Immature natural killer cell (primary cell): ENCODE results near the gene ZXDC. TPM values are rescaled to one million over a fixed set of nuclear protein-coding genes. Genes with fewer than 3 reads are reported as not detected.

Experiments
- DNase-seq, 3 donors: peaks; one replicate each; pipeline ENCODE4 v3.0.0; 2022; ENCODE audit warnings: mixed read lengths in 1 of 3
- H3K27ac Mint-ChIP-seq, 6 donors: one replicate each; pipeline ENCODE4 v1.8.0; 2020; ENCODE audit warnings: mixed read lengths in 6 of 6, mild to moderate bottlenecking in 5 of 6, inconsistent platforms in 4 of 6, moderate library complexity in 3 of 6
- H3K27me3 Mint-ChIP-seq, 3 donors: one replicate each; pipeline ENCODE4 v1.8.0; 2020 to 2021; ENCODE audit warnings: low read depth in 3 of 3, mild to moderate bottlenecking in 3 of 3, mixed read lengths in 3 of 3, moderate library complexity in 3 of 3, inconsistent platforms in 1 of 3
- H3K36me3 Mint-ChIP-seq, 3 donors: one replicate each; pipeline ENCODE4 v1.8.0; 2020; ENCODE audit warnings: mixed read lengths in 3 of 3, inconsistent platforms in 2 of 3, mild to moderate bottlenecking in 2 of 3
- H3K4me1 Mint-ChIP-seq, 2 donors: one replicate each; pipeline ENCODE4 v1.8.0; 2020; ENCODE audit warnings: inconsistent platforms in 2 of 2, mild to moderate bottlenecking in 2 of 2, mixed read lengths in 2 of 2, moderate library complexity in 1 of 2
- H3K4me3 Mint-ChIP-seq, 5 donors: one replicate each; pipeline ENCODE4 v1.8.0; 2020; ENCODE audit warnings: mild to moderate bottlenecking in 5 of 5, mixed read lengths in 5 of 5, inconsistent platforms in 3 of 5, moderate library complexity in 3 of 5
- H3K9me3 Mint-ChIP-seq, 6 donors: one replicate each; pipeline ENCODE4 v1.8.0; 2020; ENCODE audit warnings: mild to moderate bottlenecking in 6 of 6, mixed read lengths in 6 of 6, inconsistent platforms in 4 of 6, moderate library complexity in 3 of 6
- polyA plus RNA-seq, 3 donors: library from polyadenylated mRNA; unstranded; fragments of 300-500 nt; fragmentation: Illumina TruSeq; gene quantifications; one replicate each; pipeline ENCODE4 v1.2.3, GENCODE V29; 2021

ZXDC gene
- polyA plus RNA-seq, 3 donors from 2014 or later, result 9.6 to 17.2 (median 11.8) TPM

DNA sequence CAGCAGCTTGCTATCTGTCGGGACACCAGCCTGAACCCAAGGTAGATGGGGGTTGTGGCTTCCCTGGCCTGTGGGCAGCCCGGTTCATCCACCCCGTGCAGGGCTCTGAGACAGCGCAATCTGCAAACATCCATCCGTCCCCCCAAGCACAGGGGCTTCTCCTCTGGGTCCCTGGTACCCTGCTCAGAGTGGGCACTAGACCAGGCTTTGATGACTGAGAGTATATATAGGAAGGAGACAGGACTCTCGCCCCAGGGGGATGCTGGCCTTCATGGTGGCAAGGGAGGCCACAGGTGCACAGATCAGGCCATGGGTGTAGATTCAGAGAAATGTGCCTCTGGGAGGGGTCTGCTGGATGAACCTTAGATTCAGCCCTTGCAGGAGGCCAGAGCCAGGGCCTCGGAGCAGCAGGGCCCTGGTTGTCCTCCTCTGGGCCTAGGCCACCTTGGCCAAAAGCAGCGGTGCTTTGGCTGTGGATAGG lies 40.7 kb downstream of the ZXDC start:
- Mint-ChIP-seq H3K27me3 (peaks cover 0 to 5% (median 0%) of the 10 kb centered on the region in 3 donors), H3K27ac (no peak overlapping the region), H3K4me1 (no peaks in the 10 kb centered on the region), H3K4me3 (no peak overlapping the region), H3K36me3 (peaks cover 13 to 34% (median 17%) of the 10 kb centered on the region in 3 donors), H3K9me3 (no peaks in the 10 kb centered on the region)
- DNase-seq, result no peak

GRCh38 chr3:126434264-126434590 lies 41.5 kb downstream of the ZXDC start:
- no peaks in the 10 kb centered on the region for H3K4me1 Mint-ChIP-seq
- no peak overlapping the region for H3K4me3 Mint-ChIP-seq
- no peak for DNase-seq
- H3K9me3 Mint-ChIP-seq, result no peaks in the 10 kb centered on the region
- peak overlapping the region in 2 of 6 donors; percentile 15 to 64 for H3K27ac Mint-ChIP-seq
- peaks cover 0 to 5% (median 0%) of the 10 kb centered on the region in 3 donors for H3K27me3 Mint-ChIP-seq
- peaks cover 13 to 33% (median 17%) of the 10 kb centered on the region in 3 donors for H3K36me3 Mint-ChIP-seq

DNA sequence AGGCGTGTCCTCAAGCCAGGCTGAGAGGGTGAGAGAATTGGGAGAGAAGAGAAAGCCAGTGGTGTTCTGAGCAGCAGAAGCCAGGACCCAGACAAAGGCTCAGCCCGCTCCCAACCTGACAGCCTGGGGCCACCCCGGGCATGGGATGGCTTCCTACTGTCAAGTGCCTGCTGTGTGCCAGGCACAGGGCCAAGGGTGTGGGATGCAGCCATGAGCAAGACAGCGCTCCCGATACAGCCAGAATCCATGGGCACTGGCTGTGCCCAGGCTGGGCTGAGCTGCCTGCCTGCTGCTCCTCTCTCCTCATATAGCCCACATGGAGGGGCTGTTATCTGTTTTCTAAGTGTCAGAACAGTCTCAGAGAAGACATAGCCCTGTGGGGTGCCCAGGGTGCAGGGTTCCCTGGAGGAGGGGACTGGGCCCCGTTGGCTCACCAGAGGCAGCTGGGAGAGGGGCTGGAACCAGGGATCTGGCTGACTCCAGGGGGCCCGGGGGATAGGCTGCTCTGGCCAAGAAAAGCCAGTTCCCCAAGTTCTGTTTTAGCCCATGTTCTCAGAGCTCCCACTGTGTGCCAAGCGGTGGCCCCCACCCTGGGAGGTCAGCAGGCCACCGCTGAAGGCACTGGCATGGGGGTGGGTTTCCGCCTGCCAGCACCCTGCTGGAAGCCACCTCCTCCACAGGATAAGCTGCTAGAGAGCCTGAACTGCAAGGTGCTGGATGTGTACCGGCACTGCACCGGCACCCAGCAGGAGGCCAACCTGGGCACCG lies 42.0 kb downstream of the ZXDC start:
- no peaks in the 10 kb centered on the region for H3K9me3 Mint-ChIP-seq
- H3K27me3 Mint-ChIP-seq, result peaks cover 0 to 5% (median 0%) of the 10 kb centered on the region in 3 donors
- no peak for DNase-seq
- H3K4me3 Mint-ChIP-seq, result no peak overlapping the region
- peaks cover 13 to 28% (median 17%) of the 10 kb centered on the region in 3 donors for H3K36me3 Mint-ChIP-seq
- no peaks in the 10 kb centered on the region for H3K4me1 Mint-ChIP-seq
- no peak overlapping the region for H3K27ac Mint-ChIP-seq

DNA sequence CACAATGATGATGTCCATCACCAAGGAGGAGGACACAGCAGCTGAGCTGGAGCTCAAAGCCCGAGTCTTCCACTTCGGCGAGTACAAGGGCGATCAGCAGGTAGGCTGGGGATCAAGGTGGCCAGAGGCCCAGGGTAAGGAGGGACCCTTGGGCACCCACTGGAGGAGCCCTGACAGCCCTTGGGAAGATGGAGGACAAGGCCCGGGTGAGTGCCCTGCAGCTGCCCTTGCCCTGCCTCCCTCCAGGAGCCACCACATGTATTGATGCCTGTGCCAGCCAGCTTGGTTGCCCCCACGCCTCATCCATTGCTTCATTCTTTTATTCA lies 42.6 kb downstream of the ZXDC start:
- no peaks in the 10 kb centered on the region for H3K4me1 Mint-ChIP-seq
- H3K36me3 Mint-ChIP-seq, result peaks cover 13 to 24% (median 17%) of the 10 kb centered on the region in 3 donors
- DNase-seq, result no peak
- H3K4me3 Mint-ChIP-seq, result no peak overlapping the region
- peaks cover 0 to 3% (median 0%) of the 10 kb centered on the region in 3 donors for H3K27me3 Mint-ChIP-seq
- H3K9me3 Mint-ChIP-seq, result no peaks in the 10 kb centered on the region
- H3K27ac Mint-ChIP-seq, result no peak overlapping the region

DNA sequence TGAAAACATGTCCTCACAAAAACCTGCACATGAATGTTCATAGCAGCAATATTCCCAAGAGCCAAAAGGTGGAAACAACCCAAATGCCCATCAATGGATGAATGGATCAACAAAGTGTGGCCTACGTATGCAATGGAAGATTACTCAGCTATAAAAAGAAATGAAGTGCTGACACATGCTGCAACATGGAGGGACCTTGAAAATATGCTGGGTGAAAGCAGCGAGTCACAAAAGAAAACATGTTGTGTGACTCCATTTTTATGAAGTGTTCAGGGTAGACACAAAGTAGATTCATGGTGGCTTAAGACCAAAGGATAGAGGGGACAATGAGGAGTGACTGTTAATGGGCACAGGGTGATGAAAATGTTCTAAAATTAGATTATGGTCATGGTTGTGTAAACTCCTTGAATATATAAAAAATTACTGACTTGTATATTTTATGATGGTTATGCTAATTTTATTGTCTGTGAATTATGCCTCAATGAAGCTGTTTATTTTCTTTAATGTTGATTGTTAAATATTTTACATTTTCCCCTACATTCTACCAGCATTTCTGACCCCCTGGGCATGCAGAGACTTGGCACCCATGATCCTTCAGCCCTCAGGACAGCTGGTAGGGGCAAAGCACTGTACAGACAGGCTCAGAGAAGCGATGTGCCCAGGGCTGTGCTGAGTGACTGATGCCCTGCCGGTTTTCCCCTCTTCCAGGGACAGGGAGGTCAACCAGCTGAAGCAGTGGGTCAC lies 43.2 kb downstream of the ZXDC start:
- Mint-ChIP-seq H3K27ac (no peak overlapping the region), H3K4me3 (no peak overlapping the region)

GRCh38 chr3:126431103-126431534 lies 44.6 kb downstream of the ZXDC start:
- H3K4me1 Mint-ChIP-seq, result no peaks in the 10 kb centered on the region
- H3K27ac Mint-ChIP-seq, result no peak overlapping the region
- H3K36me3 Mint-ChIP-seq, result peaks cover 13 to 18% (median 14%) of the 10 kb centered on the region in 3 donors
- no peak for DNase-seq
- H3K9me3 Mint-ChIP-seq, result peaks cover 0 to 9% (median 4%) of the 10 kb centered on the region in 6 donors
- peaks cover 0 to 3% (median 0%) of the 10 kb centered on the region in 3 donors for H3K27me3 Mint-ChIP-seq
- no peak overlapping the region for H3K4me3 Mint-ChIP-seq

More for the DNA sequence above, 43.2 kb downstream of the ZXDC start:
- Mint-ChIP-seq H3K36me3 (peaks cover 13 to 22% (median 16%) of the 10 kb centered on the region in 3 donors), H3K27me3 (peaks cover 0 to 3% (median 0%) of the 10 kb centered on the region in 3 donors), H3K9me3 (peaks cover 0 to 5% (median 2%) of the 10 kb centered on the region in 6 donors), H3K4me1 (no peaks in the 10 kb centered on the region)
- DNase-seq, result no peak

GRCh38 chr3:126424751-126425150 lies 50.9 kb downstream of the ZXDC start:
- no peak overlapping the region for H3K4me3 Mint-ChIP-seq
- no peak overlapping the region for H3K27ac Mint-ChIP-seq
- H3K27me3 Mint-ChIP-seq, result peaks cover 0 to 4% (median 0%) of the 10 kb centered on the region in 3 donors

DNA sequence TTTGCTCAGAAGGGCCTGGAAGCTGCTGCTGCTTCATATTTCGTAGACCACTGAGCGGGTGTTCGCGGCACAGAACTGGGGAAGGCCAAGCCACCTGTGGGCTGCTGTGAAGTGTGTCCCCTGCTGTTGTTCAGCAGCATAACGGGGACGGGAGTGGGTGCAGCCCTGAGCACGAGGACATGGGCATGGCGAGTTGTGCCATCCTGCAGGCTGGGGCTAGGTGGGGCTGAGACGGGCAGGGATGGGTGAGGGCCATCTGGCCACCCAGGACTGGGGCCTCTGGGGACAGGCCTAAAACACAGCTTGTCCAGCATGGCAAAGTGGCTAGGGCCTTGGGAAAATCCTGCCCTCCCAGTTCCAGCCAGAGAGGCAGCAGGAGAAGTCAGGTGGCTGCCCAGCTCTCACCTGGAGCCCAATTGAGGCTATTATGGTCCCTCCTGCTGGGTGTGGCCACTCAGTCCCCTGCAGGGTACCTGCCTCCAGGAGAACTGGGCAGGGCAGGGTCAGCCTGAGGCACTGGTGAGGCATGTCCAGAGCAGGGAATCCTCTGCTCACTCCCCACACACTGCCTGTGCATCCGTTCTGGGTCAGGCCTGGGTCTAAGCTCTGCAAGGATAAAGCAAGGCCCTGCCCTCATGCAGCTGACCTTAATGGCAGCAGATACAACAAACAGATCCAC lies 51.5 kb downstream of the ZXDC start:
- Mint-ChIP-seq H3K4me1 (no peaks in the 10 kb centered on the region), H3K9me3 (peaks cover 0 to 17% (median 10%) of the 10 kb centered on the region in 6 donors), H3K27me3 (peaks cover 0 to 4% (median 0%) of the 10 kb centered on the region in 3 donors), H3K36me3 (peaks cover 14 to 24% (median 16%) of the 10 kb centered on the region in 3 donors), H3K4me3 (no peak overlapping the region), H3K27ac (no peak overlapping the region)
- DNase-seq, result no peak

More at GRCh38 chr3:126424751-126425150, 50.9 kb downstream of the ZXDC start:
- Mint-ChIP-seq H3K36me3 (peaks cover 14 to 24% (median 16%) of the 10 kb centered on the region in 3 donors), H3K9me3 (peaks cover 0 to 17% (median 10%) of the 10 kb centered on the region in 6 donors), H3K4me1 (no peaks in the 10 kb centered on the region)
- DNase-seq, result no peak

DNA sequence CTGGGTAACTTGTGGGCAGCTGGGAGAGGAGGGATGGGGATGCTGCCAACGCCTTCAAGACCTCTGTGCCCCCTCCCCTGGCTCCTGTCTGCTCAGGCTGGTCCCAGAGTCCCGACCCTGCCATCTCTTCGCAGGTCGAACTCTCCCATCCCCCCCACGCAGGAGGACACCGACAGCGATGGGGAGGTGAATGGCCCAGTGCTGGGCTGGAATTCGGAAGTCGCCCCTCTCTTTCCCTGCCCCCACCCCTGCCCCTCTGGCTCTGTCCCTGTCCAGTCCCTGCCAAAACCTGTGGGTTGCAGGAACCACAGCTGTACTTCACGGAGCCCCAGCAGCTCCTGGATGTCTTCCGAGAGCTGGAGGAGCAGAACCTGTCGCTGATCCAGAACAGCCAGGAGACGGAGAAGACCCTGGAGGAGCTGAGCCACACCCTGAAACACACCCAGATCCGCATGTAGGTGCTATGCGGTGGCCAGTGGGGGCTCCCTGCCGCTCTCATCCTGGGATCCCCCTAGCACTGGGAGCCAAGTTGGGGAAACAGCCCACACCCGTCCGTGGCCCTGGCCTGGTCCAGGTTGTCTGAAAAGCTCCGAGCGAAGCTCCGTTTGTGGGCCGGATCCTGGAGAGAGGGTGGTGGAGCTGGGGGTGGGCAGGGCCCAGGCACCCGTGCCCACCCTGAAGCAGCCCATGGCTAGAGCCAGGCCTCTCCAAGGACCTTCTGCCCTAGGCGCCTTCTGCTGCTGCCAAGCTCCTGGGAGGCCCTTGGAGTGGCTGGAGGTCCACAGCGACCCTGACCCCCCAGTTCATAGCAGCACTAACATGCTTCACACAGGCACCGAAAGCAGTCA lies 52.3 kb downstream of the ZXDC start:
- H3K4me3 Mint-ChIP-seq, result no peak overlapping the region
- H3K4me1 Mint-ChIP-seq, result no peaks in the 10 kb centered on the region
- no peak overlapping the region for H3K27ac Mint-ChIP-seq
- H3K36me3 Mint-ChIP-seq, result peaks cover 14 to 24% (median 16%) of the 10 kb centered on the region in 3 donors
- H3K27me3 Mint-ChIP-seq, result peaks cover 0 to 4% (median 0%) of the 10 kb centered on the region in 3 donors
- DNase-seq, result no peak
- peaks cover 0 to 17% (median 10%) of the 10 kb centered on the region in 6 donors for H3K9me3 Mint-ChIP-seq

DNA sequence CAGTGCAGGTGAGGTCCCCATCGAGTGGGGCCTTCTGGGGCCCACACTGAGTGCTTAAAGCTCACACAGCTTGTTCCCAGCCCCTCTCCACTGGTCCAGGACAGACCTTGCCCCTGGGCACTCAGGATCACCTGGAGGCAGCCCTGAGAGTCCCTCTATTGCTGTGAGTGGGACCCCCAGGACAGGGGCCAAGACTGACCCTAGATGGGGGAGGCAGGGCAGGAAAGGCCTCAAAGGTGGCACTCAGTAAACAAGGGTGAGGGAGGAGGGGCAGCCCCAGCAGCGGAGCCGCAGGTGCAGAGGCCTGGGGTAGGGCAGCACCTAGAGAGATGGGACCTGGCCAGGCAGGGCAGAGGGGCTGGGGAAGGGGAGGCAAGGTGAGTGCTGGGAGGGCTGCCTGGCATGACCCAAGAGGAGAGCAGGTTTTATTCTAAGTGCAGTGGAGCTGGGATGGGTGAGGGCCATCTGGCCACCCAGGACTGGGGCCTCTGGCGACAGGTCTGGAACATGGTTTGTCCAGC lies 53.1 kb downstream of the ZXDC start:
- no peak for DNase-seq
- Mint-ChIP-seq H3K9me3 (peaks cover 0 to 15% (median 8%) of the 10 kb centered on the region in 6 donors), H3K36me3 (peaks cover 12 to 22% (median 15%) of the 10 kb centered on the region in 3 donors), H3K27me3 (peaks cover 0 to 4% (median 0%) of the 10 kb centered on the region in 3 donors), H3K27ac (no peak overlapping the region), H3K4me3 (no peak overlapping the region), H3K4me1 (no peaks in the 10 kb centered on the region)

- Mint-ChIP-seq H3K27me3 (peaks cover 0 to 4% (median 0%) of the 10 kb centered on the region in 3 donors), H3K4me3 (no peak overlapping the region), H3K36me3 (peaks cover 10 to 19% (median 11%) of the 10 kb centered on the region in 3 donors), H3K4me1 (no peaks in the 10 kb centered on the region), H3K27ac (no peak overlapping the region), H3K9me3 (peaks cover 0 to 13% (median 6%) of the 10 kb centered on the region in 6 donors)
- no peak for DNase-seq
These were observed 53.6 kb downstream of the ZXDC start for GRCh38 chr3:126422121-126422520.

DNA sequence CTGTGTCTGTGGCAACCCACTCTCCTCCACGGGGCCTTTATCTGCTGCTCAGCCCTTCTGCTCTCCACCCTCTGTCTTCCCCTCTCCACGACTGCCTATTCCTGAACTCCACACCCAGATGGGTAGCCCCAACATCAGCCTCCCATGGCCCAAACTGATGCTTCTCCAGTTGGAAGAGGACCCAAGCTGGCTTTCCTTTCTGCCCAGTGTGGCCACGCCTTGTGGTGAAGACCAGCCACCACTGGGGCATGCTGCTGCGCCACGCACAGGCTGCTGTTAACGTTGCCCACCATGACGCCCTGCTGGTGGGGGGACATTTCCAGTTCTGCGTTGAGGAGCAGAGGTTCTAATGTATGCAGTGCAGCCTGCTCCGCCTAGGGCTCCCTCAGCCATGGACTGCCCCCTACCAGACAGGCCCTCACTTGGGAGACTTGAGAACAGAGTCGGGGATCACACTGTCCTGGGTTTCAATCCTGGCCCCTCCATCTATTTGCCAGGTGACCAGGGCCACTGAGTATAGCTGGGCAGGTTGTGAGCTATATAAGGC lies 54.0 kb downstream of the ZXDC start:
- Mint-ChIP-seq H3K4me3 (no peak overlapping the region), H3K4me1 (no peaks in the 10 kb centered on the region), H3K27me3 (peaks cover 0 to 4% (median 0%) of the 10 kb centered on the region in 3 donors), H3K36me3 (peaks cover 7 to 15% (median 10%) of the 10 kb centered on the region in 3 donors), H3K9me3 (peaks cover 0 to 8% (median 6%) of the 10 kb centered on the region in 6 donors), H3K27ac (no peak overlapping the region)
- no peak for DNase-seq
